ENCODE results near the gene GPC6.
A peak's percentile ranks its signal among the peaks of the same experiment; 100 is the strongest.

The GPC6 gene

DNA sequence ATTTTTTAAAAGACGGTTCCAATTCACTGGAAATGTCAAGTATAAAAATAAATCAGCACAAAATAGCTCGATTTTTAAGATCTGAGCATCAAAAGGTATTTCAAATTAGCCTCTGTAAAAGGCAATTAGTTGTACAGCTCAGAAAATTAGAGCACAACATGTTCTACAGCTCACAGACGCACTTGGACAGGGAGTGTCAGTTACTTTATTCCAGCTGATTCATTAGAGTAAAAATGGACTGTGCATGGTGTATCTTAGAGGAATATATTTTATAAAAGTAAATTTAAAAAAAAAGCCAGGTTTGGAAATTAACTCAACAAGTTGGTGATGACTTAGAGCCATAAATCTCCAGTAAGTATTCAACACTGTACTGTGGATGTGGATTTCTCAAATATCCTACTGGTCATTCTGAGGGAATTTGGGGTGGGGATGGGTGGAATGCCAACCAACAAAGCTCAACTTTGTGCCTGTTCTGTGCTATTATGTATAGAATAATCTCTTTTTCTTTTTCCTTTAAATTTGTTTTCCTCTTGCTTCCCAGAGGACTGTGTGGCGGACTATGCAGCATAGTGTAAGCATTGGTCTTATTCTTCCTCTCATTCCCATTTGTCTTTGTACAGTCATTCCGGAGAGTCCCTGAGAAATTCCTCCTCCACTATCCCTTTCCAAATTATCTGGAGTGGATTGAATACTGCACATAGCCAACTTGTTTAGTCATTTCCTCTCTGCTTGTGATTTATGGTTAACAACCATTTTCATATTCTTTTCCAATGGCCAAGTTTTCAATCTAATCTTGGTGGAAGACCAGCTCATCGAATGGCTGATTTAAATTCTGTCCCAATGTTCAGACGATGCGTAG lies 1083.6 kb downstream of the GPC6 start:
- Histone ChIP-seq H4K5ac (ENCODE audit: low read length) (no peak overlapping the region), H3K79me2 (ENCODE audit: control insufficient read depth, insufficient read depth, low read length) (no peaks in the 10 kb centered on the region), H3K36me3 (ENCODE audit: control insufficient read depth, insufficient read depth, low read length) (no peaks in the 10 kb centered on the region), H2BK120ac (ENCODE audit: low read depth, low read length) (no peak overlapping the region), H3K4me3 (ENCODE audit: low read length) (no peak overlapping the region), H3K79me1 (ENCODE audit: low read length) (no peaks in the 10 kb centered on the region), H3K56ac (ENCODE audit: low read length) (no peak overlapping the region), H3K27me3 (ENCODE audit: insufficient read depth, low read length, poor library complexity) (no peaks in the 10 kb centered on the region), H2BK5ac (ENCODE audit: low read length) (no peak overlapping the region), H2BK15ac (replicated peaks; ENCODE audit: low read depth) (peak overlapping the region; percentile 36), H4K8ac (ENCODE audit: low read depth, low read length) (no peak overlapping the region), H3K9ac (ENCODE audit: low read length) (no peak overlapping the region), H2AK5ac (ENCODE audit: low read length) (no peak overlapping the region), H3K27ac (ENCODE audit: low read depth, low read length) (no peak overlapping the region), H3K4me2 (ENCODE audit: low read length) (no peak overlapping the region), H3K23ac (ENCODE audit: low read length) (no peak overlapping the region), H3K4me1 (ENCODE audit: control insufficient read depth, low read depth, low read length) (peaks cover 5% of the 10 kb centered on the region), H3K4ac (ENCODE audit: low read depth, low read length) (no peak overlapping the region), H3K18ac (ENCODE audit: low read length) (no peak overlapping the region)
- no CpG with 5 or more reads among the region's 8 CpGs for WGBS (ENCODE audit: extremely low coverage, insufficient coverage, low lambda C conversion rate)
- no peak for DNase-seq

DNA sequence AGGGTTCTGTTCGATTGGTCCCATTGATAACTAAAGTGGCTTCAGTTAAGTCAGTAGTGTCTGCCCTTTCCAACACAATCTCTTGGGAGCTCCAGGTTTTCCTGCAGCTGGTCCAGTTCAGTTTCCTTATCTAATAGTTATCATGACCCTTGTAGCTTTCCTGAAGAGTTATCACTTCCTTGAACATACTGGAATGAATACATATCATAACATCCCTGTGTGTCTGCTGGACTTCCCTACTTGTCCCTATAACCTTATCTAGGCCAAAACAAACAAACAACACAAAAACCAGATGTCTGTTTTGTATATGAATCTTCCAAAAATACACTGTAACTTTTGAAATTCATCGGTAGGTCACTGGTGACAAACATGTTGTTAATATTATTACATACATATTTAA lies 1085.3 kb downstream of the GPC6 start:
- Histone ChIP-seq H3K27ac (ENCODE audit: low read depth, low read length) (no peak overlapping the region), H4K5ac (ENCODE audit: low read length) (no peak overlapping the region)

DNA sequence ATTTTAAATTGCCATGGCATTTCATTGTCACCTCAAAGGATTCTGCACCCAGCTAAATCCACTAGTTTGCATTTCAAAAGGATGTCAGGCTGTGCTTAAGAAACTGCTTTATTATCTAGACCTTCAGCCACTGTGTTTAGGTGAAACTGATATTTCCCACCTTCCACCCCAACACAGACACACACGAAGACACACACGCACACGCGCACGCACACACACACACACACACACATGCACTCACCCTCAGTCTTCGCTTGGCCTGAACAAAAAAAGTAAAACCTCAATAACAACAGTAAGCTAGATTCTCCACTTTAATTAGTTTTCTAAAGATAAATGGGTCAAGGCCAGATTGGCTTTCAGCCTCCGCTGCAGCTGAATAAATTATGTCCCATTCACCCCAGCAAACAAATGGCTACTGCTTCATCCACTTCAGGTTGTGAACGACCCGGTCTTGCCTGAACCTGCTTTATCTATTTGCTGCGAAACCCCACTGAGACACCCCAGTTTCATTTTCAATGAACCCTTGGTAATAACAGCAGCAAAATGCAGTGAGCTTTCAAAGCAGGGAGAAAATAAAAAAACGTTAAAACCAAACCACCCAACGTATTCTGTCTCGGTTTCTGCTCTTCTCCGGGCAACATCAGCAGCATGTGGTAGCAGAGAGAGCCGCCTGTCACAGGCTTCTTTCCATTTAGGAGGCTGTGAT lies 1086.1 kb downstream of the GPC6 start:
- Histone ChIP-seq H2AK5ac (ENCODE audit: low read length) (no peak overlapping the region), H3K36me3 (ENCODE audit: control insufficient read depth, insufficient read depth, low read length) (no peaks in the 10 kb centered on the region)

More for the DNA sequence above, 1085.3 kb downstream of the GPC6 start:
- no peak overlapping the region for H3K4ac ChIP-seq (ENCODE audit: low read depth, low read length)
- no peak overlapping the region for H2BK5ac ChIP-seq (ENCODE audit: low read length)
- H3K23ac ChIP-seq (ENCODE audit: low read length), result no peak overlapping the region
- H3K56ac ChIP-seq (ENCODE audit: low read length), result no peak overlapping the region
- H2BK15ac ChIP-seq (replicated peaks; ENCODE audit: low read depth), result no peak overlapping the region
- no peak overlapping the region for H3K9ac ChIP-seq (ENCODE audit: low read length)
- H3K4me3 ChIP-seq (ENCODE audit: low read length), result no peak overlapping the region
- H3K36me3 ChIP-seq (ENCODE audit: control insufficient read depth, insufficient read depth, low read length), result no peaks in the 10 kb centered on the region
- no peak overlapping the region for H2AK5ac ChIP-seq (ENCODE audit: low read length)
- no peak overlapping the region for H2BK120ac ChIP-seq (ENCODE audit: low read depth, low read length)
- no peak overlapping the region for H3K4me2 ChIP-seq (ENCODE audit: low read length)
- WGBS (ENCODE audit: extremely low coverage, insufficient coverage, low lambda C conversion rate), result no CpG with 5 or more reads among the region's 2 CpGs
- H4K8ac ChIP-seq (ENCODE audit: low read depth, low read length), result no peak overlapping the region
- no peaks in the 10 kb centered on the region for H3K27me3 ChIP-seq (ENCODE audit: insufficient read depth, low read length, poor library complexity)
- H3K79me2 ChIP-seq (ENCODE audit: control insufficient read depth, insufficient read depth, low read length), result no peaks in the 10 kb centered on the region
- H3K4me1 ChIP-seq (ENCODE audit: control insufficient read depth, low read depth, low read length), result peaks cover 5% of the 10 kb centered on the region
- DNase-seq, result peak; percentile 57
- no peaks in the 10 kb centered on the region for H3K79me1 ChIP-seq (ENCODE audit: low read length)
- no peak overlapping the region for H3K18ac ChIP-seq (ENCODE audit: low read length)

DNA sequence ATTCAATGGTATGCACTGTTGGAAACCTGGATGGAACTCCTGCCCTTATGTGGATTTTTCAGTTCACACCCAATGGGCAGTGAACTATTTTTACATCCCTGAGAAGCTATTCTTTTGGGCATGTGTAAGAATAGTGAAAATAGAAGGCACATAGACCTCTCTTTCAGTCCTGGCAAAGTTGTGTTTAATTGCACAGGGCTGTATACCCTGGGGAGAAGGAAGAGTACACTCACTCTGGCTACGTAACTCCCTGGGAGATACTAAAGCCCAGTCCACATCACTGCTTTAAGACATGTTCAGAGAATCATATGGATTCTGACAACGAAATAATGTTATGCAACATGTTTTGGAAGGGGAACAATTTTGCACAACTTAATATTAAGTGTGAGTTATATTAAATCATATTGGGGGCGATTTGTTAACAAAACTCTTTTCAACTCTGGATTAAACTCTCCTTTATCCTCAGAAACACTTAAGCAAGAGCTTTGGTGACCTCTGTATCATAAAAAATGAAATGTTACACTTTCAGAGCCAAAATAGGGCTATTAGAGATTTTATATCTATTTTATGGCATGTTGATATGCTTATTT lies 1086.8 kb downstream of the GPC6 start:
- H3K4ac ChIP-seq (ENCODE audit: low read depth, low read length), result no peak overlapping the region
- H3K4me1 ChIP-seq (ENCODE audit: control insufficient read depth, low read depth, low read length), result peaks cover 5% of the 10 kb centered on the region
- H2AK5ac ChIP-seq (ENCODE audit: low read length), result no peak overlapping the region
- H3K27me3 ChIP-seq (ENCODE audit: insufficient read depth, low read length, poor library complexity), result no peaks in the 10 kb centered on the region
- DNase-seq, result no peak
- no peak overlapping the region for H3K56ac ChIP-seq (ENCODE audit: low read length)
- H3K18ac ChIP-seq (ENCODE audit: low read length), result peak overlapping the region; percentile 54
- H3K79me1 ChIP-seq (ENCODE audit: low read length), result no peaks in the 10 kb centered on the region
- H2BK5ac ChIP-seq (ENCODE audit: low read length), result no peak overlapping the region
- peak overlapping the region; percentile 7 for H2BK15ac ChIP-seq (replicated peaks; ENCODE audit: low read depth)
- no peaks in the 10 kb centered on the region for H3K36me3 ChIP-seq (ENCODE audit: control insufficient read depth, insufficient read depth, low read length)
- H3K79me2 ChIP-seq (ENCODE audit: control insufficient read depth, insufficient read depth, low read length), result no peaks in the 10 kb centered on the region
- no peak overlapping the region for H3K23ac ChIP-seq (ENCODE audit: low read length)
- no peak overlapping the region for H4K5ac ChIP-seq (ENCODE audit: low read length)
- WGBS (ENCODE audit: extremely low coverage, insufficient coverage, low lambda C conversion rate), result no CpG with 5 or more reads among the region's 3 CpGs
- H4K8ac ChIP-seq (ENCODE audit: low read depth, low read length), result no peak overlapping the region
- H3K4me3 ChIP-seq (ENCODE audit: low read length), result no peak overlapping the region
- H2BK120ac ChIP-seq (ENCODE audit: low read depth, low read length), result no peak overlapping the region
- no peak overlapping the region for H3K9ac ChIP-seq (ENCODE audit: low read length)
- no peak overlapping the region for H3K4me2 ChIP-seq (ENCODE audit: low read length)
- no peak overlapping the region for H3K27ac ChIP-seq (ENCODE audit: low read depth, low read length)

More for the DNA sequence above, 1086.1 kb downstream of the GPC6 start:
- Histone ChIP-seq H3K9ac (ENCODE audit: low read length) (no peak overlapping the region), H3K4ac (ENCODE audit: low read depth, low read length) (no peak overlapping the region), H4K8ac (ENCODE audit: low read depth, low read length) (no peak overlapping the region), H2BK120ac (ENCODE audit: low read depth, low read length) (peak overlapping the region; percentile 68), H3K4me3 (ENCODE audit: low read length) (no peak overlapping the region), H3K79me2 (ENCODE audit: control insufficient read depth, insufficient read depth, low read length) (no peaks in the 10 kb centered on the region), H4K5ac (ENCODE audit: low read length) (no peak overlapping the region), H3K27me3 (ENCODE audit: insufficient read depth, low read length, poor library complexity) (no peaks in the 10 kb centered on the region), H3K4me2 (ENCODE audit: low read length) (no peak overlapping the region), H3K23ac (ENCODE audit: low read length) (no peak overlapping the region), H2BK15ac (replicated peaks; ENCODE audit: low read depth) (no peak overlapping the region), H3K4me1 (ENCODE audit: control insufficient read depth, low read depth, low read length) (peaks cover 5% of the 10 kb centered on the region), H3K27ac (ENCODE audit: low read depth, low read length) (no peak overlapping the region), H2BK5ac (ENCODE audit: low read length) (no peak overlapping the region), H3K56ac (ENCODE audit: low read length) (no peak overlapping the region), H3K79me1 (ENCODE audit: low read length) (no peaks in the 10 kb centered on the region), H3K18ac (ENCODE audit: low read length) (peak overlapping the region; percentile 54)
- peak; percentile 30 for DNase-seq
- no CpG with 5 or more reads among the region's 15 CpGs for WGBS (ENCODE audit: extremely low coverage, insufficient coverage, low lambda C conversion rate)

DNA sequence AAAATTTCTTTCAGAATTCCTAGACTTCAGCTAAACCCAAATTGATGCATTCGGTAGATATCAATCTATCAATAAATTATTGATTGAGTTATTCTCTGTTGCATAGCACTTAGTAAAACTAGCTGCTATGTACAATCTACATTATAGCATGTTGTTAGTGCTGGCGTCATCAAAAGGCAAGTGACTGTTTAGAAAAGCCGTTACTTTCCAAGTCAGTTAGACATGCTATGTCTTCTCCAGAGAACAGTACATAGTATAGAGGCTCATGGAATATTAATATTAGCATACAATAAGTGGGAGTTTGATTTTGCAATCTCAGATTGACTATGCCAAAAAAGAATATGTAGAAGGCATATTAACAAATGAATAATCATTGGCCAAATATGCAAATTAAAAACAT lies 1087.3 kb downstream of the GPC6 start:
- Histone ChIP-seq H3K4me3 (ENCODE audit: low read length) (no peak overlapping the region), H2BK120ac (ENCODE audit: low read depth, low read length) (no peak overlapping the region), H3K56ac (ENCODE audit: low read length) (no peak overlapping the region), H3K27me3 (ENCODE audit: insufficient read depth, low read length, poor library complexity) (no peaks in the 10 kb centered on the region), H3K79me1 (ENCODE audit: low read length) (no peaks in the 10 kb centered on the region), H3K4me2 (ENCODE audit: low read length) (no peak overlapping the region), H3K9ac (ENCODE audit: low read length) (no peak overlapping the region), H3K4ac (ENCODE audit: low read depth, low read length) (no peak overlapping the region), H4K8ac (ENCODE audit: low read depth, low read length) (no peak overlapping the region), H3K79me2 (ENCODE audit: control insufficient read depth, insufficient read depth, low read length) (no peaks in the 10 kb centered on the region), H3K23ac (ENCODE audit: low read length) (no peak overlapping the region), H3K18ac (ENCODE audit: low read length) (no peak overlapping the region), H3K27ac (ENCODE audit: low read depth, low read length) (no peak overlapping the region), H2BK15ac (replicated peaks; ENCODE audit: low read depth) (peak overlapping the region; percentile 7), H2AK5ac (ENCODE audit: low read length) (no peak overlapping the region), H3K4me1 (ENCODE audit: control insufficient read depth, low read depth, low read length) (peaks cover 5% of the 10 kb centered on the region), H2BK5ac (ENCODE audit: low read length) (no peak overlapping the region), H4K5ac (ENCODE audit: low read length) (no peak overlapping the region), H3K36me3 (ENCODE audit: control insufficient read depth, insufficient read depth, low read length) (no peaks in the 10 kb centered on the region)
- WGBS (ENCODE audit: extremely low coverage, insufficient coverage, low lambda C conversion rate), result no CpG with 5 or more reads among the region's 3 CpGs
- DNase-seq, result no peak

Data from mesendoderm (in vitro differentiated cells).